Measurements from ENCODE around the gene ARHGAP18.
"Not testable (repeated sequence)": the region's sequence is repeated elsewhere in the genome, so short reads cannot be mapped to it uniquely, and the experiment has no call there.

ARHGAP18 gene

GRCh38 chr6:129575378-129576118, 134.4 kb downstream of the ARHGAP18 start:
- DNase-seq: no peak

GRCh38 chr6:129574605-129575004, 135.4 kb downstream of the ARHGAP18 start:
- DNase-seq: not testable (repeated sequence)

GRCh38 chr6:129570929-129571328, 139.0 kb downstream of the ARHGAP18 start:
- DNase-seq: not testable (repeated sequence)

- DNase-seq: no peak
Measured at GRCh38 chr6:129568015-129568414, 142.0 kb downstream of the ARHGAP18 start.

DNA sequence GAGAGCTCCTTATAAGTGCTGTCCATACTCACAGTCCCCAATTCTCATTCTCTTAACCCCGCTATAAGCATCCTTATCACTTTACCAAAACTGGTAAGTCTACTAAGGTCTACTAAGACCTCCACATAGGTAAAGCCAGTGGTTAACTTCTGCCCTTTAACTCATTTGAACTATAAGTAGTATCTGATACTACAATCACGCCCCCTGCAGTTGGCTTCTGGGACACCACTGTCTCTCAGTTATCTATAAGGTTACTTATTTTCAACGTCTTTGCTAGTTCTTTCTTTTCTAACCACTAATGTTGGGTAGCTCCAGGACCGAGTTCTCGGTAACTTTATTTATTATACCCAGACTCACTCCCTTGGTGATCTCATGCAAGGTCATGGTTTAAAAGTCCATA, 142.6 kb downstream of the ARHGAP18 start:
- peak; percentile 39 for DNase-seq

DNA sequence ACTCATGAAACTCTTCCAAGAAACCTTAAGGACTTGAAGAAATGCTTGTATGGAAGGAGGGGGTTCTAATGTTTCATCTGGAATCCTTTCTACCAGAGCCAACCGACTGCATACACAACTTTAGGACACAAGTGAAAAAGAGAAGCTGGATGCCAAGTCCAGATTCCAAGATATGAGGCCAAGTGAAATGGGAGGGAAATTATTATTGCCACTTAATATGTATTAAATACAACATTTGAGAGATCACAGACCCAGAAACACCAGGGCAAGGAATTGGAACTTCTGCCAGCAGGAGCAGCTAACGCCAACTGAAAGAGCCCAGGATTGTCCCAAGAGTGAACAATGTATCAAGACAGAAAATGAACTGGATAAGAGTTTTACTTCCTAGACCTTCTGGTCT, 144.2 kb downstream of the ARHGAP18 start:
- DNase-seq: no peak

GRCh38 chr6:129565366-129565765, 144.6 kb downstream of the ARHGAP18 start:
- no peak for DNase-seq

DNA sequence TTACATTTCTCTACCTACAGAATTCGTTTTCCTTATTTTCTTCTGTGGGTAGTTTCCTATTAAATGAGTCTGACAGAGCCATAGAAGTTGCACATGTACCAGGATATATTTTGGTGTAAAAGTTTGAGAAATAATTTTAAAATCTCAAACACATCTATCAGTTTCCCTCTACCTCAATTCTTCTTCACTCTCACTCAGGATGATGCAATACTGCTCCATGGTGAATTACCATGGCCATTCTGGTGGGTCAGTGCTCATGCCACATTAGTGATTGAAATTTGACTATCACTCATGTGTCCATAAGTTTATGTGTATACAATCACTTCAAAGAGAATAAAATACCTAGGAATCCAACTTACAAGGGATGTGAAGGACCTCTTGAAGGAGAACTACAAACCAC, 151.7 kb downstream of the ARHGAP18 start:
- no peak for DNase-seq

DNA sequence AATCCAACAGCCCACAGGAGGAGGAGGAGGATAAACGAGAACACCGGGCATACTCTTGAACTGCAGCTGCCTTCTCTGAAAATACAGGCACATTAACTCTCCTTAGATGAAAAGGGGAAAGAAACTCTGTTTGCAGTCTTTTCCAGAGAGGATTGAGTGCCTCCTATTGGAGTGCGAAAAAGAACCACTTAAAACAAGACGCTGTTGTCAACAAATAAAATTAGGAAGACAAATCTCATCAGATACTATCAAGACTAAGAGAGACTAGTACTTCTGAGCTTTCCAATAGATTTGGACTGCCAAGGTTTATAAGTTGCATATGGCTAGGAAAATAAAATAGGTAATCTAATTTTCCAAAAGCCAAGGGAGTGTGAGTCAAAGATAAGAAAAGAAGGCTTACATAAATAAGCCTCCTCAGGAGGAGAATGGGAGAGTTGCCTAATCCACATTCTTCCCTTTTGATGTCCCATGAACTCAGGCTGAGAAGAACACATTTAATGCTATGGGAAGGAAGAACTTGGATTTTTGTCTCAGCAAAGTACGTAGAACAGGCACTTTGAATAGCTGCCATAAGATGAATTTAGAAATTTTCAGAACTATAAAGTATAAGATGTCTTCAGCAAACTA, 154.7 kb downstream of the ARHGAP18 start:
- DNase-seq: no peak

GRCh38 chr6:129552413-129552812, 157.6 kb downstream of the ARHGAP18 start:
- no peak for DNase-seq

DNA sequence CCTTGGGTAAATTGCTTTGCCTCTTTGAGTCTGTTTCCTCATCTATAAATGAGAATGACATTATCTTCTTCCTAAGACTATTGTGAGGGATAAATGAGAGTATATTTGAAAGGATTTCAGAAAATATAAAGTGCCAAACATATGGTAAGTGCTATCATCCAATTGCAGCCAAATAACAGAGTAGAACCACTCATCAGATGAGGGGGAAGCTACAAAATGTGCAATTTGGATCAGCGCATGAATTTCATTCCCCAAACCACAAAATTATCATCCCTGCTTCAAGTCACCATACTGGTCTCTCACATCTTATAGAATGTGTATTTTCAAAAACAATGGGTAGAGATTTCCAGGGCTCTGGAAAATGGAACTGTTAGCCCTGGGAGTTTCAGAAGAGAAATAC, 158.5 kb downstream of the ARHGAP18 start:
- no peak for DNase-seq

DNA sequence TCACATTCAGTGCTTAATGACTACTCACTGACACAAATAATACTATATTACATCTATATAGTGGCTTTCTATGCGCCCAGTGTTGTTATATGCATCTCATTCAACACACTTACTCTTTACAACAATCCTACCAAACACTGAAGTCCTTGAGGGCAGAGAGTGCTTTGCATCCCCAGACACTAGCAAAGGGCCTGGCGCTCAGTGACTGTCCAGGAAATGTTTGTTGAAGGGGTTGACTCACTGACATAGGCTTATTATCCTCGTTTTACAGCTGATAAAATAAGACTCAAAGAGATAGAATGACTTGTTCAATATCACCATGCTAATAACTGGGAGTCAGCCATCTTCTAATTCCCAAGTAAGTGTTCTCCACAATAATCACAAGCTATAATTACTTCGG, 163.3 kb downstream of the ARHGAP18 start:
- no peak for DNase-seq

DNA sequence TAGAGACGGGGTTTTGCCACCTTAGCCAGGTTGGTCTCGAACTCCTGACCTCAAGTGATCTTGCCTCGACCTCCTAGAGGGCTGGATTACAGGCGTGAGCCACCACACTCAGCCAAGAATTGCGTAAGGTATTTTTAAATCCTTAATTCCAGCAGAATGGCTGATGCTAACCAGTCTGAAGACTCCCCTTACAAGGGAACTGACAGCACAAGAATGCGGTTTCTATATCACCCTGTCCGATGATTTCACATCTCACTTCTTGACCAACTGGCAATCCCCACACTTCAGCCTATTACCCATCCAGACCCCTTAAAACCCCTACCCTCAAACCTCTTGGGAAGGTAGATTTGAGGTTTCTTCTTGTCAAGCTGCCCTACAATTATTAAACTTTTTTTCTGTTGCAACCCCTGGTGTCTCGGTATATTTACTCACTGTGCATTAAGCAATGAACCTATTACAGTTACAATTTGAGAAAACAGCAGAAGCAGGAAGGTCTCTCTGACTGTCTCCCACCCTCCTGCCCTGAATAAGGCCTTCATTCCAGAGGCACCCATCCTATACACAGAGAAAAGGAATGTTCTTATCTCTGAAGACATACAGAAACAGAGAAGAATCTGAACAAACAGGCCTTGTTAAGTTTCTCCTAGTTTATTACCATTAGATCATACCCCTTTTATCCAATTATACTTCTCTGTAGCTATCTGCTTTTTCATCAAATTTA, 164.9 kb downstream of the ARHGAP18 start:
- DNase-seq: no peak

- no peak for DNase-seq
Measured at GRCh38 chr6:129543981-129544380, 166.0 kb downstream of the ARHGAP18 start.

GRCh38 chr6:129542705-129543104, 167.3 kb downstream of the ARHGAP18 start:
- DNase-seq: no peak

GRCh38 chr6:129539032-129539431, 170.9 kb downstream of the ARHGAP18 start:
- DNase-seq: no peak

- DNase-seq: no peak
Measured at GRCh38 chr6:129536271-129536670, 173.7 kb downstream of the ARHGAP18 start.

DNA sequence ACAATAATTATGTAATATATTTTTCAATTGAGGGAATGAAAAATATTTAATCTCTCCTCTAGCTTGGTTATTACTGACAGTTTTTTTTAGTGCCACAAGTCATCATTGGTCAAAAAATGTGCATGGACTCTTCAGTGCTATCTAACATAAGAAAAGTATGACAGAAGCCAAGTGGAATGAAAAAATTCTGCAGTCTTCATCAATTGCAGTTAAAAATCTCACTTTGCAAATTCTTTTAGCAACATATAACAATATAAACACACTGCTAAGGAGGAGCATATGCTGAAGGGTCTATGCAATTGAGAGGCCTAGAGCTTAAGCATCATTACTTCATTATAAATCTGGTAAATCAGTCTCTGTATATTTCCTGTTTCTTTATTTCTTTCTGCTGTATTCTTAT, 175.1 kb downstream of the ARHGAP18 start:
- DNase-seq: no peak

Data from activated CD4-positive, CD25-positive, alpha-beta regulatory T cell treated with anti-CD3 and anti-CD28 coated beads, Interleukin-2, amount 50 U/mL, for 72 hours (primary cell).